B cell (primary cell): ENCODE results near the gene COA5. TPM values are rescaled to one million over a fixed set of nuclear protein-coding genes. Genes with fewer than 3 reads are reported as not detected.
A peak's percentile ranks its signal among the peaks of the same experiment; 100 is the strongest.

Source experiments
- ATAC-seq: fragments of 200-7000 bp; cut with Tn5 transposase; one replicate; pipeline ENCODE4 v1.10.0; 2021; ENCODE audit warnings: low read depth, mild to moderate bottlenecking, moderate number of reproducible peaks, moderate library complexity
- CTCF ChIA-PET: fragments of 350-600 bp; sonication (Branson Sonifier 250); formaldehyde crosslinking; loops from one replicate; lab custom pipeline; 2021; ENCODE audit warnings: antibody characterized with exemption, inconsistent platforms; lab: Charles Lee
- POLR2A ChIA-PET: fragments of 350-600 bp; sonication (Branson Sonifier 250); formaldehyde crosslinking; loops from one replicate; lab custom pipeline; 2021; ENCODE audit warnings: antibody characterized with exemption; lab: Charles Lee
- DNase-seq: peaks from one replicate; pipeline ENCODE4 v3.0.0; 2013
- H2AFZ ChIP-seq: 2 replicates; pipeline ENCODE4 v1.6.1; 2012; ENCODE audit warnings: mild to moderate bottlenecking, low read depth, low read length; ENCODE audit not compliant: insufficient read depth, poor library complexity, severe bottlenecking
- H3K27ac ChIP-seq, 2 donors: 1 replicate in 1 of 2; 2 replicates in 1 of 2; pipeline ENCODE4 v1.5.1; 2012 to 2013; ENCODE audit warnings: low read length in 2 of 2, mild to moderate bottlenecking in 2 of 2, moderate library complexity in 1 of 2
- H3K27me3 ChIP-seq, 4 experiments: fragments of 200-600 bp in 1 of 4; sonication (generic) in 1 of 4; replicated peaks in 1 of 4; 1 replicate in 2 of 4; 2 replicates in 2 of 4; pipeline versions ENCODE4 v1.6.1 to v1.7.0; 2013 to 2016; ENCODE audit warnings: low read length in 3 of 4, mild to moderate bottlenecking in 2 of 4, mixed read lengths in 1 of 4, moderate library complexity in 1 of 4; ENCODE audit not compliant: insufficient read depth in 4 of 4, control insufficient read depth in 3 of 4; ENCODE audit errors: control extremely low read depth in 1 of 4
- H3K36me3 ChIP-seq, 2 experiments: replicated peaks in 1 of 2; 1 replicate in 1 of 2; 2 replicates in 1 of 2; pipeline versions ENCODE4 v1.6.1 to v1.7.1; 2013; ENCODE audit warnings: low read length in 1 of 2; ENCODE audit not compliant: insufficient read depth in 2 of 2, control insufficient read depth in 1 of 2; ENCODE audit errors: control extremely low read depth in 1 of 2, extremely low read depth in 1 of 2
- H3K4me1 ChIP-seq, 2 donors: fragments of 200-600 bp in 1 of 2; sonication (generic) in 1 of 2; 1 replicate in 1 of 2; 2 replicates in 1 of 2; pipeline versions ENCODE4 v1.5.1 to v1.6.1; 2013 to 2017; ENCODE audit warnings: low read length in 2 of 2; ENCODE audit not compliant: control insufficient read depth in 2 of 2, insufficient read depth in 2 of 2
- H3K4me2 ChIP-seq: replicated peaks from 2 replicates; pipeline ENCODE3; 2012; ENCODE audit warnings: mild to moderate bottlenecking, low read depth, low read length; ENCODE audit not compliant: poor library complexity, severe bottlenecking
- H3K4me3 ChIP-seq, 5 experiments: fragments of 200-600 bp in 1 of 5; sonication (generic) in 1 of 5; 1 replicate in 3 of 5; 2 replicates in 2 of 5; pipeline versions ENCODE4 v1.5.1 to v1.7.0; 2011 to 2016; ENCODE audit warnings: low read length in 4 of 5, mild to moderate bottlenecking in 4 of 5, low read depth in 2 of 5, control low read depth in 1 of 5, moderate library complexity in 1 of 5; ENCODE audit not compliant: insufficient read depth in 1 of 5; ENCODE audit errors: control extremely low read depth in 1 of 5, extremely low read depth in 1 of 5
- H3K79me2 ChIP-seq: fragments of 200-600 bp; sonication (generic); one replicate; pipeline ENCODE4 v1.6.0; 2016; ENCODE audit warnings: low read length; ENCODE audit not compliant: control insufficient read depth, insufficient read depth
- H3K9ac ChIP-seq: fragments of 200-600 bp; sonication (generic); 2 replicates; pipeline ENCODE4 v1.6.1; 2017; ENCODE audit warnings: mild to moderate bottlenecking, low read length, moderate library complexity
- H3K9me3 ChIP-seq, 3 donors: one replicate each; pipeline versions ENCODE4 v1.6.1 to v1.7.1; 2013; ENCODE audit warnings: low read length in 2 of 3; ENCODE audit not compliant: control insufficient read depth in 2 of 3, insufficient read depth in 1 of 3; ENCODE audit errors: control extremely low read depth in 1 of 3
- H4K20me1 ChIP-seq: 2 replicates; pipeline ENCODE4 v1.6.0; 2012; ENCODE audit warnings: mild to moderate bottlenecking, low read length; ENCODE audit not compliant: insufficient read depth, control insufficient read depth, poor library complexity, severe bottlenecking
- H3K27ac Mint-ChIP-seq: one replicate; pipeline ENCODE4 v1.8.0; 2021; ENCODE audit warnings: mixed read lengths
- H3K27me3 Mint-ChIP-seq: one replicate; pipeline ENCODE4 v1.8.0; 2021; ENCODE audit warnings: mixed read lengths
- H3K4me1 Mint-ChIP-seq: one replicate; pipeline ENCODE4 v1.8.0; 2021; ENCODE audit warnings: mixed read lengths
- H3K4me3 Mint-ChIP-seq: one replicate; pipeline ENCODE4 v1.8.0; 2021; ENCODE audit warnings: mixed read lengths
- H3K9me3 Mint-ChIP-seq: one replicate; pipeline ENCODE4 v1.8.0; 2022; ENCODE audit warnings: mixed read lengths; ENCODE audit not compliant: insufficient read depth
- EZH2 ChIP-seq: IDR thresholded peaks from 2 replicates; pipeline ENCODE4 v1.6.1; 2012; ENCODE audit warnings: borderline replicate concordance, low read depth, mild to moderate bottlenecking, moderate library complexity, low read length; ENCODE audit not compliant: insufficient read depth, poor library complexity, severe bottlenecking
- WGBS: methylation state at CpG from one replicate; pipeline ENCODE4 v1.1.5; 2013; ENCODE audit warnings: missing lambda C conversion rate; ENCODE audit not compliant: insufficient coverage; 5-methylcytosine and 5-hydroxymethylcytosine counted together
- intact Hi-C: fragments of 100-400 bp; cut with micrococcal nuclease; formaldehyde crosslinking; loops from one replicate; pipeline ENCODE4 v1.10.0; 2022
- polyA minus RNA-seq: library from RNA; depleted of rRNA, polyadenylated mRNA; stranded (reverse); fragments of >200 nt; gene quantifications from 2 replicates; pipeline ENCODE4 v1.2.3, GENCODE V29; 2012
- polyA plus RNA-seq: library from polyadenylated mRNA; depleted of rRNA; stranded (reverse); fragments of >200 nt; gene quantifications from 2 replicates; pipeline ENCODE4 v1.2.3, GENCODE V29; 2012
- total RNA-seq, 2 donors: library from RNA; stranded (reverse); fragments of 120-200 nt in 1 of 2; gene quantifications; 1 replicate in 1 of 2; 2 replicates in 1 of 2; pipeline versions ENCODE4 v1.2.3 to v1.2.4, GENCODE V29; 2013 to 2022
- TF ChIP-seq, protein P1 (sequence below): fragments of 200-600 bp; IDR thresholded peaks from one replicate; pipeline ENCODE4 v1.8.0; 2022; ENCODE audit warnings: antibody characterized with exemption, mild to moderate bottlenecking

COA5 gene
- total RNA-seq (46.9 and 48.9 TPM in 2 replicates), polyA plus RNA-seq (23.2 and 32.3 TPM in 2 replicates), polyA minus RNA-seq (13.5 and 14.6 TPM in 2 replicates)
- 44.6 TPM for total RNA-seq (2013)

DNA sequence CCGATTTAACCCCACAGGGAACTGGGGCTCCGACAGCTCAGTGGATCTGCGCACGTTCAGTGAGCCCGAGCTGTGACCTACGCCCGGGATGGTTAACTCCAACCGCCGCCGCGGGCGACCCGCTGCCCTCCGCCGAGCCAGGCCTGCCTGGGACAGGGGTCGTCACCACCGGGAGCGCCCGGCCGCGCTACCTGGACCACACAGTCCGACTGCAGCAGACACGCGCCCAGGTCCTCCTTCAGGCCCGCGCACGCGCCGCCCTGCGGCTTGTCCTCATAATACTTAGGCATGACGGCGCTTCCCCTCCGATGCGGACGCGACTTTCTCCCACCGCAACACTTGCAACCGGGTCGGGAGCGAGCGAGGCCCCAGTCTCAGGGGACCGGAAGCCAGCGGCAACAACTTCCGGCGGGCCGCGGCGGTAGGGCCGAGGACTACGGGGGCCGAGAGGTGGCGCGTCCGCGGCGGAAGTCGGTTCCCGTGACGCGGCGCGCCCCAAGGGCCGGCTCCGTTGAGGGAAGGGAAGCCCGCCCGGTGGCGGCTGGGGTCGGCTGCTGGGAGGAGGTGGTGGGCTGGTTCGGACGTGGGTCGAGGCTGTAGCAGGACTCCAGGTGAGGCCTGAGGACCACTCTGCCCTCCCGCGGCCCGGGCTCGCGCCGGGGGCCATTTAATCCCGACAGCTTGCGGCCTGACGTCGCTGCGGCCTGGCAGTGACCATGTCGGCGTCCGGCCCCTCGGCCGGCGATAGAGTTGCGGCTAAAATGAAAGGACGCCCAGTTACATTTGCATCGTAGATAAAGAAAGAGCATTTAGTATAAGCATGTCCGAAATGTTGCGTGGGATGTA, at the start of gene COA5, which contains the start of gene UNC50:
TSS of gene COA5 (minus strand) at position 397 of the 846 bp plus-strand sequence. CDS start at position 290, 107 bp downstream.
TSS of gene UNC50 (plus strand) at position 474 of the 846 bp plus-strand sequence. CDS start 1,171 bp downstream, outside the sequence.
- Mint-ChIP-seq H3K9me3 (no peaks in the 10 kb centered on the region), H3K4me1 (peaks cover 67% of the 10 kb centered on the region), H3K27ac (peak within 1 kb of the TSS; percentile 94), H3K4me3 (peak within 1 kb of the TSS; percentile 93), H3K27me3 (no peaks in the 10 kb centered on the region)
- CTCF ChIA-PET: interaction anchor here (1.6 kb wide), 1 partner anchor 41 kb away, joined by 5 read pairs; no protein-coding TSS in a partner anchor
- Histone ChIP-seq H4K20me1 (peaks cover 19% of the 10 kb centered on the region), H3K27ac (peak within 1 kb of the TSS; percentile 86 to 97), H3K36me3 (peaks cover 4 to 24% of the 10 kb centered on the region in 2 experiments), H3K4me1 (peaks cover 33 to 35% of the 10 kb centered on the region in 2 donors), H3K79me2 (peaks cover 45% of the 10 kb centered on the region), H2AFZ (peak within 1 kb of the TSS; percentile 94), H3K27me3 (no peaks in the 10 kb centered on the region), H3K9ac (peak within 1 kb of the TSS; percentile 99), H3K4me3 (peak within 1 kb of the TSS; percentile 88 to 99 (median 97)), H3K4me2 (peak within 1 kb of the TSS; percentile 84), H3K9me3 (no peaks in the 10 kb centered on the region)
- POLR2A ChIA-PET: interaction anchor here (0.6 to 1.1 kb wide), 2 partner anchors 12 to 144 kb away, joined by 3 to 8 read pairs; no protein-coding TSS in a partner anchor
- TF ChIP-seq, protein P1, sequence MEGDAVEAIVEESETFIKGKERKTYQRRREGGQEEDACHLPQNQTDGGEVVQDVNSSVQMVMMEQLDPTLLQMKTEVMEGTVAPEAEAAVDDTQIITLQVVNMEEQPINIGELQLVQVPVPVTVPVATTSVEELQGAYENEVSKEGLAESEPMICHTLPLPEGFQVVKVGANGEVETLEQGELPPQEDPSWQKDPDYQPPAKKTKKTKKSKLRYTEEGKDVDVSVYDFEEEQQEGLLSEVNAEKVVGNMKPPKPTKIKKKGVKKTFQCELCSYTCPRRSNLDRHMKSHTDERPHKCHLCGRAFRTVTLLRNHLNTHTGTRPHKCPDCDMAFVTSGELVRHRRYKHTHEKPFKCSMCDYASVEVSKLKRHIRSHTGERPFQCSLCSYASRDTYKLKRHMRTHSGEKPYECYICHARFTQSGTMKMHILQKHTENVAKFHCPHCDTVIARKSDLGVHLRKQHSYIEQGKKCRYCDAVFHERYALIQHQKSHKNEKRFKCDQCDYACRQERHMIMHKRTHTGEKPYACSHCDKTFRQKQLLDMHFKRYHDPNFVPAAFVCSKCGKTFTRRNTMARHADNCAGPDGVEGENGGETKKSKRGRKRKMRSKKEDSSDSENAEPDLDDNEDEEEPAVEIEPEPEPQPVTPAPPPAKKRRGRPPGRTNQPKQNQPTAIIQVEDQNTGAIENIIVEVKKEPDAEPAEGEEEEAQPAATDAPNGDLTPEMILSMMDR: no peak
- no peak for TF ChIP-seq EZH2
- intact Hi-C loops: loop anchor here (1.0 to 10.0 kb wide), 7 partner anchors 52 to 1954 kb away; partner anchors contain the start of genes C2orf15, EIF5B, INPP4A and MGAT4A
- DNase-seq (peak; percentile 94), ATAC-seq (peak; percentile 92)
- WGBS: under 1% methylated on average over 92 of the region's 93 CpGs
